Activated T-cell treated with anti-CD3 and anti-CD28 coated beads for 4 hours (primary cell): Measurements from ENCODE around the gene GUCY2D.

Source experiments
- DNase-seq: peaks from one replicate; pipeline ENCODE4 v3.0.0-alpha.2; 2020

The GUCY2D gene

GRCh38 chr17:8068736-8069586 lies 66.5 kb downstream of the GUCY2D start:
- DNase-seq, result no peak

GRCh38 chr17:8069587-8069860 lies 67.1 kb downstream of the GUCY2D start:
- no peak for DNase-seq
